GM23338 (cell line): ENCODE data around the gene FAXDC2. TPM values are rescaled to one million over a fixed set of nuclear protein-coding genes. Genes with fewer than 3 reads are reported as not detected.

ENCODE experiments used
- ATAC-seq: fragments of 200-7000 bp; cut with Tn5 transposase; 3 replicates; pipeline ENCODE4 v1.9.1; 2020
- DNase-seq: peaks from one replicate; pipeline ENCODE4 v3.0.0-alpha.2; 2015; ENCODE audit warnings: low spot score
- H2AFZ ChIP-seq: fragments of 200-600 bp; sonication (generic); 2 replicates; pipeline ENCODE4 v1.8.0; 2016; ENCODE audit warnings: antibody characterized with exemption, mild to moderate bottlenecking, moderate library complexity
- H3F3A ChIP-seq: fragments of 200-600 bp; sonication (generic); replicated peaks from 2 replicates; pipeline ENCODE4 v1.8.0; 2017; ENCODE audit warnings: antibody characterized with exemption, mixed run types, low read depth
- H3K27ac ChIP-seq: fragments of 200-600 bp; sonication (generic); 2 replicates; pipeline ENCODE4 v1.6.1; 2016; ENCODE audit warnings: low read depth
- H3K27me3 ChIP-seq: fragments of 200-600 bp; sonication (generic); 2 replicates; pipeline ENCODE4 v1.8.0; 2016; ENCODE audit warnings: mild to moderate bottlenecking, mixed run types, moderate library complexity; ENCODE audit not compliant: insufficient read depth
- H3K36me3 ChIP-seq: fragments of 200-600 bp; sonication (generic); 2 replicates; pipeline ENCODE4 v1.8.0; 2016; ENCODE audit warnings: mild to moderate bottlenecking; ENCODE audit not compliant: insufficient read depth
- H3K4me1 ChIP-seq: fragments of 200-600 bp; sonication (generic); 2 replicates; pipeline ENCODE4 v1.8.0; 2016; ENCODE audit warnings: mild to moderate bottlenecking, moderate library complexity; ENCODE audit not compliant: insufficient read depth
- H3K4me2 ChIP-seq: fragments of 200-600 bp; sonication (generic); 2 replicates; pipeline ENCODE4 v1.7.1; 2017; ENCODE audit warnings: mixed run types
- H3K4me3 ChIP-seq: fragments of 200-600 bp; sonication (generic); 2 replicates; pipeline ENCODE4 v1.6.1; 2016; ENCODE audit warnings: mixed run types
- H3K79me2 ChIP-seq: fragments of 200-600 bp; sonication (generic); replicated peaks from 2 replicates; pipeline ENCODE4 v1.8.0; 2017; ENCODE audit warnings: mild to moderate bottlenecking; ENCODE audit not compliant: insufficient read depth
- H3K9me2 ChIP-seq: fragments of 200-600 bp; sonication (generic); 2 replicates; pipeline ENCODE4 v1.8.0; 2017; ENCODE audit not compliant: insufficient read depth
- H4K20me1 ChIP-seq: fragments of 200-600 bp; sonication (generic); replicated peaks from 2 replicates; pipeline ENCODE4 v1.8.0; 2017; ENCODE audit warnings: mild to moderate bottlenecking; ENCODE audit not compliant: insufficient read depth
- H3K27ac Mint-ChIP-seq: 2 replicates; pipeline ENCODE4 v1.8.0; 2020; ENCODE audit warnings: inconsistent platforms, mild to moderate bottlenecking, moderate library complexity, mixed read lengths
- H3K27me3 Mint-ChIP-seq: 3 replicates; pipeline ENCODE4 v1.8.0; 2022; ENCODE audit warnings: low read depth, mild to moderate bottlenecking, moderate library complexity, mixed read lengths, inconsistent platforms; ENCODE audit not compliant: insufficient read depth, poor library complexity
- H3K36me3 Mint-ChIP-seq: 3 replicates; pipeline ENCODE4 v1.8.0; 2021; ENCODE audit warnings: low read depth, mild to moderate bottlenecking, inconsistent platforms, moderate library complexity, mixed read lengths
- H3K4me1 Mint-ChIP-seq: 3 replicates; pipeline ENCODE4 v1.8.0; 2020; ENCODE audit warnings: mild to moderate bottlenecking, inconsistent platforms, mixed read lengths
- H3K4me3 Mint-ChIP-seq: 3 replicates; pipeline ENCODE4 v1.8.0; 2021; ENCODE audit warnings: moderate library complexity, mild to moderate bottlenecking, inconsistent platforms, mixed read lengths
- H3K9me3 Mint-ChIP-seq: 3 replicates; pipeline ENCODE4 v1.8.0; 2020; ENCODE audit warnings: moderate library complexity, mild to moderate bottlenecking, inconsistent platforms, mixed read lengths
- CREB1 ChIP-seq: fragments of 250-450 bp; sonication (Bioruptor Pico); IDR thresholded peaks from 2 replicates; pipeline ENCODE4 v1.5.0; 2020; ENCODE audit warnings: low read depth, mild to moderate bottlenecking, moderate library complexity
- ETS1 ChIP-seq: IDR thresholded peaks from 2 replicates; pipeline ENCODE4 v1.6.1; 2016; ENCODE audit warnings: antibody characterized with exemption
- EZH2 ChIP-seq: fragments of 200-600 bp; sonication (generic); IDR thresholded peaks from one replicate; pipeline ENCODE4 v1.8.0; 2017; ENCODE audit warnings: antibody characterized with exemption, mild to moderate bottlenecking, low read depth; ENCODE audit not compliant: unreplicated experiment
- EZH2phosphoT487 ChIP-seq: fragments of 200-600 bp; sonication (generic); IDR thresholded peaks from one replicate; pipeline ENCODE4 v1.8.1; 2018; ENCODE audit warnings: antibody characterized with exemption; ENCODE audit not compliant: unreplicated experiment
- JUNB ChIP-seq: IDR thresholded peaks from one replicate; pipeline ENCODE4 v1.6.1; 2016; ENCODE audit warnings: antibody characterized with exemption; ENCODE audit not compliant: unreplicated experiment
- NANOG ChIP-seq: IDR thresholded peaks from 2 replicates; pipeline ENCODE4 v1.6.1; 2016; ENCODE audit warnings: antibody characterized with exemption, borderline replicate concordance
- POLR2AphosphoS5 ChIP-seq: IDR thresholded peaks from 2 replicates; pipeline ENCODE4 v1.6.1; 2016; ENCODE audit warnings: antibody characterized with exemption, low read depth
- REST ChIP-seq: IDR thresholded peaks from one replicate; pipeline ENCODE4 v1.6.1; 2018; ENCODE audit warnings: antibody characterized with exemption; ENCODE audit not compliant: unreplicated experiment
- STAT1 ChIP-seq: IDR thresholded peaks from one replicate; pipeline ENCODE4 v1.6.1; 2016; ENCODE audit warnings: antibody characterized with exemption; ENCODE audit not compliant: unreplicated experiment
- ZNF114 ChIP-seq: fragments of 250-450 bp; sonication (Bioruptor Pico); IDR thresholded peaks from 2 replicates; pipeline ENCODE4 v1.5.0; 2020; ENCODE audit warnings: mild to moderate bottlenecking, moderate library complexity
- ZNF331 ChIP-seq: fragments of 250-450 bp; sonication (Bioruptor Pico); IDR thresholded peaks from 2 replicates; pipeline ENCODE4 v1.5.0; 2020; ENCODE audit warnings: low read depth, mild to moderate bottlenecking, moderate library complexity
- polyA plus RNA-seq: library from polyadenylated mRNA; unstranded; fragments of >200 nt; fragmentation: Nextera tagmentation; extraction: Ambion mirVana; gene quantifications from 2 replicates; pipeline ENCODE4 v1.2.1, GENCODE V29; 2016
- total RNA-seq: library from RNA; depleted of rRNA; stranded (reverse); fragments of >200 nt; shearing (Covaris generic); gene quantifications from 2 replicates; pipeline ENCODE4 v1.2.3, GENCODE V29; 2014
- TF ChIP-seq, protein P1 (sequence below): fragments of 250-450 bp; sonication (Bioruptor Pico); IDR thresholded peaks from 2 replicates; pipeline ENCODE4 v1.5.0; 2020; ENCODE audit warnings: mild to moderate bottlenecking, moderate library complexity
- TF ChIP-seq, protein P2 (sequence below), 2 experiments: fragments of 200-600 bp in 1 of 2; sonication (generic) in 1 of 2; conservative IDR thresholded peaks; 2 replicates each; pipeline versions ENCODE4 v1.5.1 to v1.6.1; 2016 to 2017; ENCODE audit warnings: antibody characterized with exemption in 2 of 2, low read depth in 2 of 2, mild to moderate bottlenecking in 2 of 2, moderate library complexity in 1 of 2

FAXDC2 gene
- total and polyA plus RNA-seq, 2 experiments from 2014 or later, result 4.0 to 4.6 TPM

DNA sequence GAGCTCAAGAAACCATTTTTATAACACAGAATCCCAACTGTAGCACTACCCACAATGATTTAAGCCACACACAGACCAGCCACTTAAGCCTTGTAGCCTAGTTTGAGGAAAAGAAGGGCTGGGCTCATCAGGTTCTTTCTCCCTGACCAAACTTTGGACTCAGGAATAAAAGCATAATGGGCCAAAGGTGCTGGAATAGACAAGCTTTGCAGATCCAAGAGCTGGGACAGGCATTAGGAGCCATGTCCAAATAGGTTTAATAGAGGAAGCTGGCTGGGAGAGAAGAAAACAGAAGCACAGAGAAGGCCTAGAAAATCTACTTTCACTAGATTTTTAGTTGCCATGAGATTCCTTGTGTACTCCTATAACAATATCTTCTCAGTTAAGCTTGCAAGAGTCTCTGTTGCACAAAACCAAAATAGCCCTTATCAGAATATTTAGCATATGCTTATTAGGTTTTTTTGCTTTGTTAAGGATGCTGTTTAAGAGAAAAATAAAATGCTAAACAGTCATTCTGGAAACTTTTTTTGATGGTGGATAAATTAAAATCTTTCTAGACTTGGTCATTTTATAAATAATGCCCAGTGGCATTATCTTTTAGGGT is 46.3 kb upstream of the FAXDC2 start:
- H3K36me3 Mint-ChIP-seq, result peaks cover 87% of the 10 kb centered on the region
- H3F3A ChIP-seq, result no peaks in the 10 kb centered on the region
- H3K79me2 ChIP-seq, result no peaks in the 10 kb centered on the region
- no peak overlapping the region for H3K27ac Mint-ChIP-seq
- H3K9me2 ChIP-seq, result no peaks in the 10 kb centered on the region
- no peak overlapping the region for H3K4me2 ChIP-seq
- H3K4me1 Mint-ChIP-seq, result no peaks in the 10 kb centered on the region
- no peaks in the 10 kb centered on the region for H3K27me3 ChIP-seq
- DNase-seq (no peak), ATAC-seq (no peak)
- peaks cover 75% of the 10 kb centered on the region for H3K36me3 ChIP-seq
- no peaks in the 10 kb centered on the region for H3K27me3 Mint-ChIP-seq
- TF ChIP-seq CREB1 (no peak), ZNF331 (CRISPR knock-in tag) (no peak), ETS1 (no peak), EZH2phosphoT487 (no peak), STAT1 (no peak), NANOG (no peak), POLR2AphosphoS5 (no peak), EZH2 (no peak), JUNB (no peak), ZNF114 (no peak), REST (no peak)
- TF ChIP-seq, protein P1, sequence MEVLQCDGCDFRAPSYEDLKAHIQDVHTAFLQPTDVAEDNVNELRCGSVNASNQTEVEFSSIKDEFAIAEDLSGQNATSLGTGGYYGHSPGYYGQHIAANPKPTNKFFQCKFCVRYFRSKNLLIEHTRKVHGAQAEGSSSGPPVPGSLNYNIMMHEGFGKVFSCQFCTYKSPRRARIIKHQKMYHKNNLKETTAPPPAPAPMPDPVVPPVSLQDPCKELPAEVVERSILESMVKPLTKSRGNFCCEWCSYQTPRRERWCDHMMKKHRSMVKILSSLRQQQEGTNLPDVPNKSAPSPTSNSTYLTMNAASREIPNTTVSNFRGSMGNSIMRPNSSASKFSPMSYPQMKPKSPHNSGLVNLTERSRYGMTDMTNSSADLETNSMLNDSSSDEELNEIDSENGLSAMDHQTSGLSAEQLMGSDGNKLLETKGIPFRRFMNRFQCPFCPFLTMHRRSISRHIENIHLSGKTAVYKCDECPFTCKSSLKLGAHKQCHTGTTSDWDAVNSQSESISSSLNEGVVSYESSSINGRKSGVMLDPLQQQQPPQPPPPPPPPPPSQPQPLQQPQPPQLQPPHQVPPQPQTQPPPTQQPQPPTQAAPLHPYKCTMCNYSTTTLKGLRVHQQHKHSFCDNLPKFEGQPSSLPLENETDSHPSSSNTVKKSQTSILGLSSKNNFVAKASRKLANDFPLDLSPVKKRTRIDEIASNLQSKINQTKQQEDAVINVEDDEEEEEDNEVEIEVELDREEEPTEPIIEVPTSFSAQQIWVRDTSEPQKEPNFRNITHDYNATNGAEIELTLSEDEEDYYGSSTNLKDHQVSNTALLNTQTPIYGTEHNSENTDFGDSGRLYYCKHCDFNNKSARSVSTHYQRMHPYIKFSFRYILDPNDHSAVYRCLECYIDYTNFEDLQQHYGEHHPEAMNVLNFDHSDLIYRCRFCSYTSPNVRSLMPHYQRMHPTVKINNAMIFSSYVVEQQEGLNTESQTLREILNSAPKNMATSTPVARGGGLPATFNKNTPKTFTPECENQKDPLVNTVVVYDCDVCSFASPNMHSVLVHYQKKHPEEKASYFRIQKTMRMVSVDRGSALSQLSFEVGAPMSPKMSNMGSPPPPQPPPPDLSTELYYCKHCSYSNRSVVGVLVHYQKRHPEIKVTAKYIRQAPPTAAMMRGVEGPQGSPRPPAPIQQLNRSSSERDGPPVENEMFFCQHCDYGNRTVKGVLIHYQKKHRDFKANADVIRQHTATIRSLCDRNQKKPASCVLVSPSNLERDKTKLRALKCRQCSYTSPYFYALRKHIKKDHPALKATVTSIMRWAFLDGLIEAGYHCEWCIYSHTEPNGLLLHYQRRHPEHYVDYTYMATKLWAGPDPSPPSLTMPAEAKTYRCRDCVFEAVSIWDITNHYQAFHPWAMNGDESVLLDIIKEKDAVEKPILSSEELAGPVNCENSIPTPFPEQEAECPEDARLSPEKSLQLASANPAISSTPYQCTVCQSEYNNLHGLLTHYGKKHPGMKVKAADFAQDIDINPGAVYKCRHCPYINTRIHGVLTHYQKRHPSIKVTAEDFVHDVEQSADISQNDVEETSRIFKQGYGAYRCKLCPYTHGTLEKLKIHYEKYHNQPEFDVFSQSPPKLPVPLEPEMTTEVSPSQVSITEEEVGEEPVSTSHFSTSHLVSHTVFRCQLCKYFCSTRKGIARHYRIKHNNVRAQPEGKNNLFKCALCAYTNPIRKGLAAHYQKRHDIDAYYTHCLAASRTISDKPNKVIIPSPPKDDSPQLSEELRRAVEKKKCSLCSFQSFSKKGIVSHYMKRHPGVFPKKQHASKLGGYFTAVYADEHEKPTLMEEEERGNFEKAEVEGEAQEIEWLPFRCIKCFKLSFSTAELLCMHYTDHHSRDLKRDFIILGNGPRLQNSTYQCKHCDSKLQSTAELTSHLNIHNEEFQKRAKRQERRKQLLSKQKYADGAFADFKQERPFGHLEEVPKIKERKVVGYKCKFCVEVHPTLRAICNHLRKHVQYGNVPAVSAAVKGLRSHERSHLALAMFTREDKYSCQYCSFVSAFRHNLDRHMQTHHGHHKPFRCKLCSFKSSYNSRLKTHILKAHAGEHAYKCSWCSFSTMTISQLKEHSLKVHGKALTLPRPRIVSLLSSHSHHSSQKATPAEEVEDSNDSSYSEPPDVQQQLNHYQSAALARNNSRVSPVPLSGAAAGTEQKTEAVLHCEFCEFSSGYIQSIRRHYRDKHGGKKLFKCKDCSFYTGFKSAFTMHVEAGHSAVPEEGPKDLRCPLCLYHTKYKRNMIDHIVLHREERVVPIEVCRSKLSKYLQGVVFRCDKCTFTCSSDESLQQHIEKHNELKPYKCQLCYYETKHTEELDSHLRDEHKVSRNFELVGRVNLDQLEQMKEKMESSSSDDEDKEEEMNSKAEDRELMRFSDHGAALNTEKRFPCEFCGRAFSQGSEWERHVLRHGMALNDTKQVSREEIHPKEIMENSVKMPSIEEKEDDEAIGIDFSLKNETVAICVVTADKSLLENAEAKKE (CRISPR knock-in tag), result no peak
- TF ChIP-seq, protein P2, sequence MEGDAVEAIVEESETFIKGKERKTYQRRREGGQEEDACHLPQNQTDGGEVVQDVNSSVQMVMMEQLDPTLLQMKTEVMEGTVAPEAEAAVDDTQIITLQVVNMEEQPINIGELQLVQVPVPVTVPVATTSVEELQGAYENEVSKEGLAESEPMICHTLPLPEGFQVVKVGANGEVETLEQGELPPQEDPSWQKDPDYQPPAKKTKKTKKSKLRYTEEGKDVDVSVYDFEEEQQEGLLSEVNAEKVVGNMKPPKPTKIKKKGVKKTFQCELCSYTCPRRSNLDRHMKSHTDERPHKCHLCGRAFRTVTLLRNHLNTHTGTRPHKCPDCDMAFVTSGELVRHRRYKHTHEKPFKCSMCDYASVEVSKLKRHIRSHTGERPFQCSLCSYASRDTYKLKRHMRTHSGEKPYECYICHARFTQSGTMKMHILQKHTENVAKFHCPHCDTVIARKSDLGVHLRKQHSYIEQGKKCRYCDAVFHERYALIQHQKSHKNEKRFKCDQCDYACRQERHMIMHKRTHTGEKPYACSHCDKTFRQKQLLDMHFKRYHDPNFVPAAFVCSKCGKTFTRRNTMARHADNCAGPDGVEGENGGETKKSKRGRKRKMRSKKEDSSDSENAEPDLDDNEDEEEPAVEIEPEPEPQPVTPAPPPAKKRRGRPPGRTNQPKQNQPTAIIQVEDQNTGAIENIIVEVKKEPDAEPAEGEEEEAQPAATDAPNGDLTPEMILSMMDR (conservative IDR thresholded peaks at IDR 0.05; ENCODE audit: low read depth in 2 of 2), result no peak
- no peaks in the 10 kb centered on the region for H3K9me3 Mint-ChIP-seq
- H3K27ac ChIP-seq, result no peak overlapping the region
- H3K4me3 ChIP-seq, result no peak overlapping the region
- no peak overlapping the region for H2AFZ ChIP-seq
- no peaks in the 10 kb centered on the region; the same call in none of the 2 replicates for H4K20me1 ChIP-seq
- no peak overlapping the region for H3K4me3 Mint-ChIP-seq
- no peaks in the 10 kb centered on the region for H3K4me1 ChIP-seq
